Thymus (tissue), 11 donors: ENCODE results near the gene PGS1. TPM values are rescaled to one million over a fixed set of nuclear protein-coding genes. Genes with fewer than 3 reads are reported as not detected.

Experiments
- DNase-seq, 9 donors: peaks; one replicate each; pipeline ENCODE4 v3.0.0-alpha.2; 2013; ENCODE audit warnings: low spot score in 9 of 9, low read depth in 6 of 9, missing footprints in 1 of 9
- H3K27ac ChIP-seq, 2 donors: one replicate each; pipeline ENCODE4 v1.5.1; 2013; ENCODE audit warnings: control low read depth in 1 of 2, low read depth in 1 of 2, low read length in 1 of 2, mild to moderate bottlenecking in 1 of 2, moderate library complexity in 1 of 2
- H3K27me3 ChIP-seq, 2 donors: one replicate each; pipeline ENCODE4 v1.5.1; 2013; ENCODE audit warnings: low read length in 1 of 2; ENCODE audit not compliant: control insufficient read depth in 2 of 2, insufficient read depth in 1 of 2
- H3K36me3 ChIP-seq, 2 donors: one replicate each; pipeline ENCODE4 v1.5.1; 2013; ENCODE audit warnings: low read length in 1 of 2, mild to moderate bottlenecking in 1 of 2, moderate library complexity in 1 of 2; ENCODE audit not compliant: control insufficient read depth in 2 of 2, insufficient read depth in 2 of 2
- H3K4me1 ChIP-seq, 2 donors: one replicate each; pipeline ENCODE4 v1.5.1; 2013; ENCODE audit warnings: low read length in 2 of 2; ENCODE audit not compliant: control insufficient read depth in 2 of 2, insufficient read depth in 2 of 2
- H3K4me3 ChIP-seq, 2 donors: one replicate each; pipeline ENCODE4 v1.5.1; 2013; ENCODE audit warnings: low read length in 2 of 2, control low read depth in 1 of 2, mild to moderate bottlenecking in 1 of 2
- H3K9me3 ChIP-seq, 2 donors: one replicate each; pipeline ENCODE4 v1.5.1; 2013; ENCODE audit warnings: low read length in 1 of 2, mild to moderate bottlenecking in 1 of 2; ENCODE audit not compliant: control insufficient read depth in 2 of 2, insufficient read depth in 1 of 2
- WGBS: extraction: QIAGEN DNeasy Blood & Tissue Kit; methylation state at CpG from one replicate; pipeline ENCODE4 v1.1.7; 2013; 5-methylcytosine and 5-hydroxymethylcytosine counted together
- polyA plus RNA-seq: library from polyadenylated mRNA; stranded (reverse); fragments of 200-250 nt; gene quantifications from one replicate; pipeline ENCODE4 v1.2.3, GENCODE V29; 2013
- total RNA-seq: library from RNA; stranded (reverse); fragments of 120-200 nt; gene quantifications from one replicate; pipeline ENCODE4 v1.2.4, GENCODE V29; 2013
- donor health status: healthy.

Gene PGS1
- total and polyA plus RNA-seq, 2 donors, result 32.1 to 34.6 TPM

- 95% methylated on average over 20 of the region's 20 CpGs for WGBS
- no peaks in the 10 kb centered on the region for H3K27me3 ChIP-seq
- no peak overlapping the region for H3K4me3 ChIP-seq
- H3K27ac ChIP-seq, result no peak overlapping the region
- DNase-seq, result no peak
- peaks cover 0 to 2% of the 10 kb centered on the region in 2 donors for H3K9me3 ChIP-seq
- peaks cover 80 to 92% of the 10 kb centered on the region in 2 donors for H3K36me3 ChIP-seq
- peaks cover 0 to 17% of the 10 kb centered on the region in 2 donors for H3K4me1 ChIP-seq
Measured at GRCh38 chr17:78422872-78423588, 44.6 kb downstream of the PGS1 start.

- Histone ChIP-seq H3K9me3 (peaks cover 0 to 2% of the 10 kb centered on the region in 2 donors), H3K36me3 (peaks cover 79 to 92% of the 10 kb centered on the region in 2 donors), H3K4me3 (no peak overlapping the region), H3K4me1 (peaks cover 0 to 16% of the 10 kb centered on the region in 2 donors), H3K27ac (no peak overlapping the region), H3K27me3 (no peaks in the 10 kb centered on the region)
- WGBS, result 91% methylated on average over 18 of the region's 18 CpGs
- no peak for DNase-seq
Measured at GRCh38 chr17:78423961-78424675, 45.7 kb downstream of the PGS1 start.

GRCh38 chr17:78425429-78425828, 47.0 kb downstream of the PGS1 start:
- peaks cover 75 to 87% of the 10 kb centered on the region in 2 donors for H3K36me3 ChIP-seq
- no peak overlapping the region for H3K27ac ChIP-seq
- H3K9me3 ChIP-seq, result no peaks in the 10 kb centered on the region
- H3K4me3 ChIP-seq, result no peak overlapping the region
- H3K27me3 ChIP-seq, result no peaks in the 10 kb centered on the region
- H3K4me1 ChIP-seq, result peaks cover 0 to 10% of the 10 kb centered on the region in 2 donors
- no peak for DNase-seq
- 97% methylated on average over 17 of the region's 17 CpGs for WGBS

GRCh38 chr17:78426293-78426879, 47.9 kb downstream of the PGS1 start:
- peaks cover 70 to 77% of the 10 kb centered on the region in 2 donors for H3K36me3 ChIP-seq
- no peak overlapping the region for H3K27ac ChIP-seq
- H3K4me1 ChIP-seq, result peaks cover 0 to 15% of the 10 kb centered on the region in 2 donors
- no peaks in the 10 kb centered on the region for H3K27me3 ChIP-seq
- 98% methylated on average over 22 of the region's 22 CpGs for WGBS
- H3K4me3 ChIP-seq, result no peak overlapping the region
- H3K9me3 ChIP-seq, result no peaks in the 10 kb centered on the region
- DNase-seq, result no peak

GRCh38 chr17:78427140-78427539, 48.7 kb downstream of the PGS1 start:
- peaks cover 66 to 70% of the 10 kb centered on the region in 2 donors for H3K36me3 ChIP-seq
- no peak for DNase-seq
- 98% methylated on average over 11 of the region's 11 CpGs for WGBS
- no peaks in the 10 kb centered on the region for H3K9me3 ChIP-seq
- no peaks in the 10 kb centered on the region for H3K27me3 ChIP-seq
- peaks cover 0 to 12% of the 10 kb centered on the region in 2 donors for H3K4me1 ChIP-seq
- H3K4me3 ChIP-seq, result no peak overlapping the region
- H3K27ac ChIP-seq, result no peak overlapping the region

- H3K27ac ChIP-seq, result no peak overlapping the region
Measured at GRCh38 chr17:78428025-78428575, 49.7 kb downstream of the PGS1 start.

GRCh38 chr17:78428836-78429617, 50.6 kb downstream of the PGS1 start:
- 97% methylated on average over 24 of the region's 24 CpGs for WGBS
- no peak overlapping the region for H3K4me3 ChIP-seq
- H3K36me3 ChIP-seq, result peaks cover 47 to 52% of the 10 kb centered on the region in 2 donors
- H3K27ac ChIP-seq, result no peak overlapping the region
- no peak for DNase-seq
- no peaks in the 10 kb centered on the region for H3K9me3 ChIP-seq
- H3K27me3 ChIP-seq, result peaks cover 0 to 2% of the 10 kb centered on the region in 2 donors
- H3K4me1 ChIP-seq, result peaks cover 0 to 10% of the 10 kb centered on the region in 2 donors

More at GRCh38 chr17:78428025-78428575, 49.7 kb downstream of the PGS1 start:
- H3K4me3 ChIP-seq, result no peak overlapping the region
- no peak for DNase-seq
- peaks cover 56 to 62% of the 10 kb centered on the region in 2 donors for H3K36me3 ChIP-seq
- H3K27me3 ChIP-seq, result peaks cover 0 to 1% of the 10 kb centered on the region in 2 donors
- H3K4me1 ChIP-seq, result peaks cover 0 to 12% of the 10 kb centered on the region in 2 donors
- H3K9me3 ChIP-seq, result no peaks in the 10 kb centered on the region
- WGBS, result 96% methylated on average over 20 of the region's 20 CpGs

GRCh38 chr17:78429618-78429995, 51.2 kb downstream of the PGS1 start:
- no peak overlapping the region for H3K4me3 ChIP-seq
- no peaks in the 10 kb centered on the region for H3K9me3 ChIP-seq
- H3K27ac ChIP-seq, result no peak overlapping the region
- peaks cover 0 to 7% of the 10 kb centered on the region in 2 donors for H3K4me1 ChIP-seq
- WGBS, result 88% methylated on average over 10 of the region's 10 CpGs
- DNase-seq, result no peak
- peaks cover 41 to 48% of the 10 kb centered on the region in 2 donors for H3K36me3 ChIP-seq
- H3K27me3 ChIP-seq, result peaks cover 0 to 2% of the 10 kb centered on the region in 2 donors
